OCI-LY1 (cell line): Measurements from ENCODE around the gene RNF146.

Experiments used
- EZH2 ChIP-seq: fragments of 200-600 bp; sonication (generic), shearing (Covaris generic); IDR thresholded peaks from 2 replicates; pipeline ENCODE4 v1.8.0; 2017; ENCODE audit warnings: borderline replicate concordance, mixed run types, mild to moderate bottlenecking, antibody characterized with exemption, low read length, moderate library complexity, mixed read lengths
- TF ChIP-seq, protein P1 (sequence below): fragments of 200-600 bp; sonication (generic), shearing (Covaris generic); IDR thresholded peaks from 2 replicates; pipeline ENCODE4 v1.5.1; 2017; ENCODE audit warnings: mild to moderate bottlenecking, antibody characterized with exemption, low read length, moderate library complexity, mixed read lengths

DNA sequence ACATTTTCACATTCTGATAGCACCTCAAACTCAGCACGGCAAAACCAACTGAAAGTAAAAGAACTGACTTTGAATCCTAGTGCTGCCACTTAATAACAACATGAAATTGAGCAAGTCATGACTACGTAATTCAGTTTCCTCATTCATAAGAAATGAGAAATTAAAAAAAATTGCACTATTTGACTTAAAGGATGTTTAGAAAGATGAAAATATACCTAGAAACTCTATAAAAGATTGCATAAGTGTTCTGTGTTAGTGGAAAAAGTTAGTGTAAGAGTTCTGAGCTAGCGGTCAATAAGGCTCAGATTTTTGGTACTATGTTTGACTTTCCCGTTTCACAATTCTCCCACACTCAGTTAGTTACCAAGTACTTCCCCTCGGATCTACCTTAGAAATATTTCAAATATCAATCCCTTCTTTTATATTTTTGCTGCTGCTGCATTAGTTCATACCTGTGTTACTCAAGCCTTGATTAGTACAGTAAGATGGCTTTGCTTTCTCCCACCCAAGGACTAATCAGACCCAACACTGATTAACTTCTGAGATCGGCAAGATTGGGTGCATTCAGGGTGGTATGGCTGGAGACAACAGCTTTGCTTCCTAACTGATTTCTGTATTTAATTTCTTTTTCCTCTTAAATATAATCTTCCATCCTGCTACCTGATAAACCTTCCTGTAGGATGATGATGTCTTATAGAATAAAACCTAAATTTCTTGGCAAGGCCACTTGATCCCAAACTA, 50.9 kb downstream of the RNF146 start:
- TF ChIP-seq, protein P1, sequence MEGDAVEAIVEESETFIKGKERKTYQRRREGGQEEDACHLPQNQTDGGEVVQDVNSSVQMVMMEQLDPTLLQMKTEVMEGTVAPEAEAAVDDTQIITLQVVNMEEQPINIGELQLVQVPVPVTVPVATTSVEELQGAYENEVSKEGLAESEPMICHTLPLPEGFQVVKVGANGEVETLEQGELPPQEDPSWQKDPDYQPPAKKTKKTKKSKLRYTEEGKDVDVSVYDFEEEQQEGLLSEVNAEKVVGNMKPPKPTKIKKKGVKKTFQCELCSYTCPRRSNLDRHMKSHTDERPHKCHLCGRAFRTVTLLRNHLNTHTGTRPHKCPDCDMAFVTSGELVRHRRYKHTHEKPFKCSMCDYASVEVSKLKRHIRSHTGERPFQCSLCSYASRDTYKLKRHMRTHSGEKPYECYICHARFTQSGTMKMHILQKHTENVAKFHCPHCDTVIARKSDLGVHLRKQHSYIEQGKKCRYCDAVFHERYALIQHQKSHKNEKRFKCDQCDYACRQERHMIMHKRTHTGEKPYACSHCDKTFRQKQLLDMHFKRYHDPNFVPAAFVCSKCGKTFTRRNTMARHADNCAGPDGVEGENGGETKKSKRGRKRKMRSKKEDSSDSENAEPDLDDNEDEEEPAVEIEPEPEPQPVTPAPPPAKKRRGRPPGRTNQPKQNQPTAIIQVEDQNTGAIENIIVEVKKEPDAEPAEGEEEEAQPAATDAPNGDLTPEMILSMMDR = no peak
- no peak for TF ChIP-seq EZH2
